GM19463 (cell line): Measurements from ENCODE around the gene CDSN.

Experiments
- ATAC-seq: cut with Tn5 transposase; IDR thresholded peaks from one replicate; pipeline ENCODE4 v1.9.1; 2021; ENCODE audit warnings: mild to moderate bottlenecking, moderate library complexity; ENCODE audit not compliant: unreplicated experiment

Gene CDSN

DNA sequence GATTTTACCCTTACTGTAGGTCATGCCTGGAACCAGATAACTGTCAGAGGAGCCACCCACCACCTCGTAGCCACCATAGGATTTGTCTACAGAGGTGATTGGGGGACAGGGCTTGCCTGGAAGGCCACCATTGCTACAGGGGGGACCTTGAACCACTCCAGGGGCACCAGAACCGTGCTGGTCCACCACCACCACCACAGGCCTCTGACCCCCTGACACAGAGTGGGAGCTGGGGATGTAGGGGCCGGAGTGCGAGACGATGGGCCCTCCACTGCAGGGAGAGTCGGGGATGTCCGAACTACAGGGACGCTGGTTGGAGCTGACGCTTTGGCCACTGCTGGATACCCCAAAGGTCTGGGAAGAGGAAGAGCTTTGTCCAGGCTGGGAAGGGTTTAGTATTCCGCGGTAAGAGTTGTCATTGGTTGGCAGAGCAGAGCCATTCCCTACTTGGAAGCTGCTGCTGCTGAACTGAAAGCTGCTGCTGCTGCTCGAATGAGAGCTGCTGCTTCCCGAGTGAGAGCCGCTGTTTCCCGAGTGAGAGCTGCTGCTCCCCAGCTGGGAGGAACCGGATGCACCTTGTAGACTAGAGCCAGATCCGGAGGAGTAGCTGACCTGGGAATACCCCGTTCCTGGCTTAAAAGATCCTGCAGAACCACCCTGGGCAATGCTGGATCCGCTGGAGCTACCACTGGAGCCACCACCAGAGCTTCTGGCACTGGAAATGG lies 3.4 kb downstream of the CDSN start:
- ATAC-seq, result no peak

DNA sequence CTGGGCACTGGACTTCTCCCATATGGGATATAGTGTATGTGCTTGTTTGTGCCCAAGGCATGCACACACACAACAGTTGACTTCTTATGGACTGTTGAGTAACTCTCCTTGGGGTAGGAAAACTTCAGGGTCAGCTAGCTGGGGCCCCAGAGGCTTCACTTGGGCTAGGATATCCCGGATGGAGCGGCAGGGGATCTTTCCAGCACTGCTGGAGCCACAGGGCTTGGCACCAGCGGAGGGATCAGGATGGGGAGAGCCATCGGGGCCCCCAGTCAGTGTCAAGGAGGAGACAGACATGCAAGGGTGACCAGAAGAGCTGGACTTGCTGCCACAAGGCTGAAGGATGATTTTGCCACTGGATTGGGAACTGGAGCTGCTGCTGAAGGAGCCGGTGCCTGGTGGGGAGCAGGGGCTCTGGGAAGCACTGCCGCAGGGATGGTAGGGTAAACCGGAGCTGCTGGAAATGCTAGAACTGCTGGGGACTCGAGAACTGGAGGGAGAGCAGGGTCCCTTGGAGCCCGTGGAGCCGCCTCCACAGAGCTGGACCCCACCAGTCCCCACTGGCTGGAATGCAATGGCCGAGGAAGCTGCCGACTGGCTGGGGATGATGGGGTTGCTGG lies 4.2 kb downstream of the CDSN start:
- ATAC-seq, result no peak

DNA sequence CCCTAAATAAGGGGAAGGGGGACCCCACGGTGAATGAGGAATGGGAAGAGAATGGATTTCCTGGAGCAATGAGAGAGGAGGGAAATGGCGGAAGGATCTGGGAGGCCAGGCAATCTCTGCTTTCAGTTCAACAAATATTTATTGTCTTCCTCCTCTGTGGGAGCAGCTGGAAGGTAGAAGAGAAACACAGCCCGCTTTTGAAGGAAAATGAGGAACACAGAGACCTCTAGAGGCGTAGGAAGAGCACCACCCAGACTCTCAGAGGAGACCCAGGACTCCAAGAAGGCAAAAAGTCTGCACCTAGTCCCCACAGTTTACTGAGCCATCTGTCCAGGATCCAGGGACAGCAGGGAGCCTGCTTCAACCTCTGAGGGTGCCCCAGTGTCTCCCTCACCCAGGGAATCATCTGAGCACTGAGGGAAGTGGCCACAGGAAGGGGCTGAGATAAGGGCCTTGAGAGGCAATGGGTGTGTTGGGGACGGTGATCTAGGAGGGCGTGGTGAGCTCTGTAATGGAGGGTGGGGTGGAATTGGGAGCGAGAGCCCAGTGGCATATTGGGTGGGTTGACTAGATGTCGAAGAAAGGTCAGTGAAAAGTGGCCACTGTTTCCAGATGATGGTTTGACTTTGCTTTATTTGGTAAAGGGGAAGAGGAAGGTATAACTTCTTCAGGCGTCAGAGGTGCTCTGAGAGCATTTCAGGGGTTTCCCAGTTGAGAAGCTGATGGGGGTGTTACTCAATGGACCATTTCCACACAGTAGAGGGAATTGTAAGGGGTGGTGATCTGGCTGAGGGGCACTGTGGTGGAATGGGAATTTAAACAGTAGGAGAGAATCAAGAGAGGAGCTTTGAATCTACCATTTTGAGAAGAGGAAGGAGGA lies 5.0 kb downstream of the CDSN start:
- ATAC-seq, result no peak

DNA sequence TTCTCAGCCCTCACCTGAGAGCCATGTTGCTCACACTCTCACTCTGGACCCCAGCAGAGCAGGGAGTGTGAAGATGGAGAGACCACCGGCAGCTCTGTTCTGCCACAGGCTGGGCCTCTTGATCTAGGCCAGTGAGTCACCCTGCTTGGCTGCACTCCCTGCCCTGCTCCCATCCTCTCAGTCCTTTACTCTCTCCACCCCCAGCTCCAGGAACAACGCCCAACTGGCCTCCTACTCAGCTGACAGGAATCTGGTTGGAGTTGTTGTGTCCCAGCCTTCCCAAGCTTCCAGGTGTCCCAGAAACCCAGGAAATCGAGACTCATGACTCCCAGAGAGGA lies 5.7 kb downstream of the CDSN start, which contains the start of gene PSORS1C1:
TSS of gene PSORS1C1 (plus strand) at position 260 of the 338 bp plus-strand sequence. CDS start 14,833 bp downstream, outside the sequence.
- ATAC-seq, result no peak

DNA sequence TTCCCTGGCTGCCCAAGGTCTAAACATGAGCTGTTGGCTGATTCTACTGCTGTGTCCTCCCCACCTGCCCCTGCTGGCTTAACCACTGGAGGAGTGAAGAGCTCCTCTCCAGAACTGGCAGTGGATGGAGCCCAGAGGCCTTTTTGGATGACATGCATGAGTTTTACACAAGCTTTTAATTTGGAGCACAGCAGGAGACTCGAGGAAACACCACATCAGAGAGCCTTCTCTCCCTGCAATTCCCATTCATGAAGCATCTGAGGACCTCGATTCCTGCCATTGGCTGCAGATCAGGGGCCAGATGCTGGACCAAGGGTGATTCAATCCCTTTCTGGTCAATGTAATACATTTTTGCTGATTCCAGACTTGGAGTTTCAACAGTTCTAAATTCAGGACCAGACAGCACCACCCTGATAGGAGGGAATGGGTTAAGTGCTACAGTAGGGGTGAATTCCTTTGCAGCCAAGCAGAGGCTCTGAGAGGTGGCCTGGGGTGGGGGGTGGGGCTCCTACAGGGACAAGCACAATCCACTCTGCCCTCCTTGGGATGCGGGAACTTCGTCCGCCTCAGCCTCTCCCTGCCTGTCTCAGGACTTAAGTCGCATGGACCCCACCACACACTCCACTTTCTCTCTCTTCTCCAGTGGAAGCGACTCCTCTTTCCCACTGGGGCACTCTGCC lies 6.2 kb downstream of the CDSN start:
- no peak for ATAC-seq

DNA sequence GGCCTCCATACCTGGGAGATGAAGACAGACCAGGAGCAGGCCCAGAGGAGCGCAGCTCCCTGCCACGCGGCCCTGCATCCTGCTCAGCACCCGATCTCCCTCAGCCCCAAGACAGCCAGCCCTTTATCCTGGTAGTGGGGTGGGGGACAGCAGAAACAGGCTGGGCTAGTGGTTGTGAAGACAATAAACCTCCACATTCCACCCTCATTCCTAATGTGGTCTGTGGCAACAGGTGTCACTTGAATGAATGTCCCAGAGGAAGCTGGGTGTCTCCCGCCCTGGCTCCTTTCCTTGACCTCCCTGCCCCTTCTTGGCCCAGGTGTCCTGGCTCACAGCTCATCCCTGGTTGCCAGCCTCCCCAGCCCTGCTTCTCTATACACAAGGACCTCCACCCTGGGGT lies 7.8 kb downstream of the CDSN start, which contains the start of gene C6orf15:
TSS of gene C6orf15 (minus strand) at position 98 of the 400 bp plus-strand sequence. CDS start at position 78, 20 bp downstream.
- ATAC-seq, result no peak

DNA sequence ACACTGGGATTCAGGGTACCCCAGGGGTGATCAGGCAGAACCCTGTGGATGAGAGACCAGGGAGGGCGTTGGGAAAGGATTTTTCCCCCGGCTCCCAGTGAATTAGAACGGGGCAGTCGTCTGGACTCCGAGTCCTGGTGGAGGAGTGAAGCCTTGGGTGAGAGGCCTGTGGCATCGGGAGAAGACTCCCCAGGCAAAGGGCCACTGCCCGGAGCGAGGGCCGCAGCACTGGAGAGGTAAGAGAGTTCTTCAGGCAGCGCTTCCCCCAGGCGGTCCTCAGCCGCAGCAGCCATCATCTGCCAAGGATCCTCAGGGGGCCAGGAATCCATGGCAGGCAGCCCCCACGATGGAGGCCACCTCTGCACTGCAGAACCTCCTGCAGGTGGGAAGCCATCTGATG lies 8.5 kb downstream of the CDSN start:
- no peak for ATAC-seq

DNA sequence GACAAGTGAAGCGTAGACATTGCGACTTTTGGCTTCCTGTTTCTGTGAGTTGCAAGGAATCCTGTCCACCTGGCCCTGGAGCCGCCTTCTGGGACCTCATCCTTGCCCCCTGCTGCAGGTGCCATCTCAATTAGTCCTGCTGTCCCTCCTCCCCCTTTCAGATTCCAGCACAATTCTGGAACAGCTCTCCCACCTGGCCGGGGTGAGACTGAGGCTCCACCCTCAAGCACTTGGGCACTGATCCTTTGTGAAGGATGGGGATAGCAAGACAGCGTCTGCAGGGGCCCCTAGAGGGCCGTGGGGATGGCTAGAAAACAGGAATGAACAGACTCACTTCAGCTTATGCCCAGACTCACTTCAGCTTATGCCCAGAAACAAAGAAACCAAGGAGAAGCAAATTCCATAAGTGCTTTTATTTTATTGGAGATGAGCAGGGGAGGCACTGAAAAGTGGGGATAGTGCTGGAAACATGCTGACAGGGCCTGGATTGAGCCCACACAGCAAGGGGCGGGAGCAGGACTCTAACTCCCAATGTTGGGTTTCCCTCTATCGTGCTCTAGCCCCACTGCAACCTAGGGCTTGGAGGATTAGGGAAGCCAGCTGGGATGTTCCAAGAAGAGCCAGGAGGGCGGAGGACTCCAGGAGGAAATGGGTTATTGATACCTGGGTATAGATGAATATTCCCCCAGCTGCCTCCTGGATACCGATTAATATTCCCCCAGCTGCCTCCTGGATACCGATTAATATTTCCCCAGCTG lies 9.2 kb downstream of the CDSN start:
- no peak for ATAC-seq

DNA sequence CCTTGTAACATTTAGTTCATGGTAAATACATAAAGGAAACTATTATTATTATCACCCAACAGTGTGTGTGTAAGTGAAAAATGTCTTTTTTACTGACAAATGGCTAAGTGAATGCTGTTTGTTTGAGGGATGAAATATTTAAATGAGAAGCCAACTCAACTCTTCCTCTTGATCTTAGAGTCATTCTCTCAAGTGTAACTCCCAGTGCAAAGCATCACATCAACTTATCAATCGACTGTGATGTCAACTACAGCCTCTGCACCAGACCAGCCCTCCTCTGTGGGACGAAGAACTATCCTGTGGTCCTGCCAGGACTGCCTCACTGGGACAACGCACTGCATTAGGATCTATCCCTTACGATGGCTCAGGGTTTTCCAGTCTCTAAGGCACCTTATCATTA lies 13.2 kb downstream of the CDSN start:
- no peak for ATAC-seq

DNA sequence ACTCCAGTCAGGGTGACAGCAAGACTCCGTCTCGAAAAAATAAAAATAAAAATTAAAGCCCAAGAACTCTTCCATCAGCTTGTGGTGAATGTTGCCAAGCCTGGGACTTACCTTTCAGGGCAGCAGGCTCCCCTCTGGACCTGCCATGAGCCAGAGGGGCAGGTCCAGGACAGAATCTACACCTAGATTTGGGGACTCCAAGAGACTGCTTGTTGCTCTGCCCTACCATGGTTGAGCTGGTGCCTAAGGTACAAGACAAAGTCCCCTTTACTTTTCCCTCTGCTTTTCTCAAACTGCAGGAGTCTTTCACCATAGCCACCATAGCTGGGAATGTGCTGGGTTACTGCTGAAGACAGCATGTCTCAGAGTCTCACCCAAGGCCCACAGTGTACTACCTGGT lies 17.1 kb downstream of the CDSN start:
- no peak for ATAC-seq

DNA sequence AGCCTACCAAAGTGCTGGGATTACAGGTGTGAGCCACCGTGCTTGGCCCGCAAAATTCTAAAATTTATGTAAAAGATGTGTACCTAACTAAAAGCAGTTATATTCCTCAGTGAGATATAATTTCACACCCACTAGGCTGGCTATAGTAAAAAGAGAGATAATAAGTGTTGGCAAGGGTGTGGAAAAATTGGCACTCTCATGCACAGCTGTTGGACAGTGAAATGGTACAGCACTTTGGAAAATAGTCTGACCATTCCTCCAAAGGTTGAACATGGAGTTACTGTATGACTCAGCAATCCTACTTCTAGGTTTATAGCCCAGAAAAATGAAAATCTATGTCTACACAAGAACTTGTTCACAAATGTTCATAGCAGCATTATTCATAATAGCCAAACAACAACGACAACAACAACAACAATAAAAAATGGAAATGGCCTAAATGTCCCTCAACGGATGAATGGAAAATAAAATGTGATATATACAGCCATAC lies 21.8 kb downstream of the CDSN start:
- ATAC-seq, result no peak

DNA sequence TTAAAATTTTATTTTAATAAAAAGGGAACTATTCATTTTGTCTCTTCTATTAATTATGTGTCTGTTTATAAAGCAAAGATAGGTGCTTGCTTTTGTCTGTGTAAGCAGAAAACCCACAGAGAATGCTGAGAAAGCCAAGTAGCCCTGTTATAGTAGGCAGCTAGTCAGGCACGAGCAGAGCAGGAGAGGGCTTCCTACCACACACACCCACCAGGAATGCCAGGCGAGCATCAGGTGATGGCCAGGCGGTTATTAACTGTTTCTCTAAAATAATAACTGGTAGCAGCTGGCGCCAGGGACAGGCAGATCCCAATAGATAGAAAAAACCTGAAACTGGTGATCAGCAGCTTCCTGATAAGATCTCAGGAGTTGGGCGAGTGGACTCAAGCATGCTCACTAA lies 23.6 kb downstream of the CDSN start:
- no peak for ATAC-seq

DNA sequence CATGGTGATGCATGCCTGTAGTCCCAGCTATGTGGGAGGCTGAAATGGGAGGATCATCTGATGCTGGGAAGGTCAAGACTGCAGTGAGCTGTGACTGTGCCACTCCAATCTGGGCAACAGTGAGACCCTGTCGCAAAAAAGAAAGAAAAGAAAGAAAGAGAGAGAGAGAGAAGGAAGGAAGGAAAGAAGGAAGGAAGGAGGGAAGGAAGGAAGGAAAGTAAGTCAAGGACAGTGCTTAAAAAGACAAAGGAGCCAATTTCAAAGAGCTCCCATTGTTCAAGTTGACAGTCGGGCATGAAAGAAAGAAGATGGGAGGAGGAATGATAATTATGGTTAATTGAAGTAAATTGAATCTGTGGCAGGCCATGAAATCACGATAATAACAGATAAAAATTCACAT lies 24.0 kb downstream of the CDSN start:
- ATAC-seq, result no peak

DNA sequence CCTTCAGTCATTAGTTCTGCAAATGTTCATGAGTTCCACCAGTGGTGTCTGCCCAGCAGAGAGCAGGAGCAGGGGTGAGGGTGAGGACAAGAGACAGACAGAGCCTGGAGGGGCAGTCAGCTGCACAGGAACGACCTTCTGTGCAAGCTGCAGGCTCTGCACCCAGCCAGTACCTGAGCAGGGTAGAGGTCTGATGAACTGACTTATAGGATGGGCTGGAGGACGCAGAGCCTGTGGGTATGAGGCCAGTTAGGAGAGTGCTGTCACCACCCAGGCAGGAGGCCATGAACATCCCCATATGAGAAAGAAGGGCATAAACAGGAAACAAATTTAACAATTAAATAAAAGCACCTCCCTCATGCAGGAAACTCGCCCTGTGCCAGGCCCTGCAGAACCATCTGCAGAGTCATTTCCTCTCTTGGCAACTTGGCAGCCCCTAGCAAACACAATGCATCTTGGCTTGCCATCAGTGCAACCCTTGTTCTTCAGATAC lies 25.8 kb downstream of the CDSN start:
- ATAC-seq, result no peak

DNA sequence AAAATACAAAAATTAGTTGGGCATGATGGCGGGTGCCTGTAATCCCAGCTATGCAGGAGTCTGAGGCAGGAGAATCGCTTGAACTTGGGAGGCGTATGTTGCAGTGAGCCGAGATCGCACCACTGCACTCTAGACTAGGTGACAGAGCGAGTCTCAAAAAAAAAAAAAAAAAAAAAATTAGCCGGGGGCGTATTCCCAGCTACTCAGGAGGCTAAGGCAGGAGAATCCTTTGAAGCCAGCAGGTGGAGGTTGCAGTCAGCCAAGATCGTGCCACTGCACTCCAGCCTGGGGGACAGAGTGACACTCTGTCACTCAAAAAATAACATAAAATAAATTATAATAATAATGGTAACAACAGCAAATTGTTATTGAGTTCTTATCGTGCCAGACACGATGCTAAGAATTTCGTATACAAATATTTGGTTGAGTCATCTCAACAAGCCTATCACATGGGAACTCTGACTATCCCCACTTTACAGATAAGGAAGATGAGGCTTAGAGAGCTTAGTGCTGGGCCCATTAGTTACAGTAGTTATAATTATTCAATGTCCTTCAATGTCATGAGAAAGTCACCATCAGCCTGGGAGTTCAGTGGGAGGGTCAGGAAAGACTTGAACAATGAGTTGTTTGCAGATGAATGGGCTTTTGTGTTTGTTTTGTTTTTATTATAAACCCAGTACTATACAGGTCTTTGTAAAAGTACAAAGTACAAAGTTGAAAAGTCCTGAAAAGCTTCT lies 27.3 kb downstream of the CDSN start:
- ATAC-seq, result no peak

DNA sequence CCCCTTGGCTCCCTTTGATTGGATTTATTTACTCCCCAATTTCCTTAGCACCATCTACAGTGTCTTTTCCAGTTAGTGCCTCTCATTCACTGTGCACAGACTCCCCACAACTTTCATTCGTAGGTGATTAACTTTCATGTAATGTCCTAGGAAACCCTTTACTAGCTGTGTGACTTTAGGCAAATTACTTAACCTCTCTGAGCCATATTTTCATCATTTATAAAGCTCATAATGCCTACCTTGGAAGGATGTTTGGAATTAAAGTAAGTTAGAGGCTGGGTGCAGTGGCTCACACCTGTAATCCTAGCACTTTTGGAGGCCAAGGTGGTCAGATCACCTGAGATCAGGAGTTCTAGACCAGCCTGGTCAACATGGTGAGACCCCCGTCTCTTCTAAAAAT lies 28.0 kb downstream of the CDSN start:
- ATAC-seq, result no peak

DNA sequence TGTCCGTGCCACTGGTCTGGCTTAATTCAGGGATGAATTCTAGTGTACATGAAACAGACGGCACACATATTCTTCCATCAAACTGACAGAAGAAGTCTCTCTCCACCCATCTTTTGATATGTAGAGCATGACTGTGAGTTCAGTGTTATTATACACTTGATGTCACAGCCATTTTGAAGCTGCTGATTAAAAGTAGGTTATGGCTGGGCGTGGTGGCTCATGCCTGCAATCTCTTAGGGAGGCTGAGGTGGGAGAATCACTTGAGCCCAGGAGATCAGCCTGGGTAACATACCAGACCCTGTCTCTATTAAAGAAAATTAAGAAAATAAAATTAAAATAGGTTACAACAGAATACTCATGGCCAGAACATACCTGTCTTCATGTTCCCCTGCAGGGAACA lies 28.6 kb downstream of the CDSN start:
- no peak for ATAC-seq

DNA sequence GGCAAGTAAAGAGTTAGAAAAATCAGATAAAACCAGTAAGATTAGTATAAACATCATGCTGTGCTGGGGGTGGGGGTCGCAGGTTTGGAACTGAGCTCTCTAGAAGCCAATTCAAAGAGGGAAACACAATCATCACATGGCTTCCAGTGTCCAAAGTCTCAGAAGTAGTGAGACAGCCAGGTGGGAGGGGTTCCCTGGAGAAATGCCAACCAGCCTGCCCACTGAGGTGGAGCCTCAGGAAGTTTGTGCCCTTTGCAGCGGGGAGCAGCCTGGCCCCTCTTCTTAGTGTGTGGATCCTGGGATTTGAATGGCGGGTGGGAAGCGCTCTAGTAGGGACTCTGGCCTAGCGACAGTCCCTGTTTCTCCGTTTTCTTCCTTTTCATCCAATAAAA lies 29.3 kb downstream of the CDSN start:
- no peak for ATAC-seq

DNA sequence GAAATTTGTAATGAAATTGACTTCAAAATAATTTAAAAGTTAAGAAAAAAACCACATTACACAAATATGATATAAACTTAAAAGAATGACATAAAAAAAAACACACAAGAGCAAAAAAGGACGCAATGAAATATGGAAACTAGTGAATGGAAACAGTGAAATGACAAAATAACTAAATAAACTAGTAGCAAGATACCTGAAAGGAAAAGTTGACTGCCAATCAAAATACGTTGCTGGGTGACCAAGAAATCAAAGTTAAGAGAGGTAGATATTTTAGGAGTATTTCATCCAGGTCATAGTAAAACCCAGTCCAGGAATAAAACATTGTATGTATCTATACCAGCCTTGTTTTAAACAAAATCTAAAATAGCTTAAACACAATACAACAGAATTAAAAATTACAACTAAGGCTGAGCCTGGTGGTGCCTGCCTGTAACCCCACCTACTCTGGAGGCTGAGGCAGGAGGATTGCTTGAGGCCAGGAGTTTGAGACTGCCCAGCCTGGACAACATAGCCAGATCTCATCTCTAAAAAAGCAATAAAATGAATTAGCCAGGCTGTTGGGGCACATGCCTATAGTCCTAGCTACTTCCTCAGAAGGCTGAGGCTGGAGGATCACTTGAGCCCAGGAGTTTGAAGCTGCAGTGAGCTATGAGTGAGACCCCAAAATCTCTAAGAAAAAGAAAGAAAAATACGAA lies 29.8 kb downstream of the CDSN start:
- no peak for ATAC-seq
